Central memory CD8-positive, alpha-beta T cell (primary cell): ENCODE data around the gene AKAP5.

Experiments used
- ATAC-seq: fragments of 150-1000 bp; cut with Tn5 transposase; replicated peaks from 2 replicates; pipeline ENCODE4 v1.10.0; 2022; ENCODE audit warnings: mild to moderate bottlenecking, moderate FRiP score, moderate number of reproducible peaks; ENCODE audit not compliant: poor library complexity, severe bottlenecking; ENCODE audit errors: extremely low read depth
- DNase-seq, 2 donors: peaks; one replicate each; pipeline ENCODE4 v3.0.0; 2021; ENCODE audit warnings: low spot score in 2 of 2
- H3K27ac Mint-ChIP-seq: one replicate; pipeline ENCODE4 v1.8.0; 2022; ENCODE audit warnings: low read depth, mild to moderate bottlenecking, moderate library complexity, mixed read lengths
- H3K27me3 Mint-ChIP-seq: one replicate; pipeline ENCODE4 v1.8.0; 2022; ENCODE audit warnings: mixed read lengths
- H3K36me3 Mint-ChIP-seq: one replicate; pipeline ENCODE4 v1.8.0; 2022; ENCODE audit warnings: mild to moderate bottlenecking, moderate library complexity, mixed read lengths; ENCODE audit not compliant: insufficient read depth
- H3K4me1 Mint-ChIP-seq: one replicate; pipeline ENCODE4 v1.8.0; 2022; ENCODE audit warnings: mixed read lengths
- H3K4me3 Mint-ChIP-seq: one replicate; pipeline ENCODE4 v1.8.0; 2022; ENCODE audit warnings: mild to moderate bottlenecking, moderate library complexity, mixed read lengths
- H3K9me3 Mint-ChIP-seq: one replicate; pipeline ENCODE4 v1.8.0; 2022; ENCODE audit warnings: mixed read lengths

AKAP5 gene

GRCh38 chr14:64496764-64497163 is 31.5 kb downstream of the AKAP5 start:
- Mint-ChIP-seq H3K9me3 (no peaks in the 10 kb centered on the region), H3K4me1 (peaks cover 48% of the 10 kb centered on the region), H3K27ac (no peak overlapping the region), H3K27me3 (no peaks in the 10 kb centered on the region), H3K36me3 (peaks cover 43% of the 10 kb centered on the region), H3K4me3 (no peak overlapping the region)
- DNase-seq (no peak), ATAC-seq (peak; percentile 40)

DNA sequence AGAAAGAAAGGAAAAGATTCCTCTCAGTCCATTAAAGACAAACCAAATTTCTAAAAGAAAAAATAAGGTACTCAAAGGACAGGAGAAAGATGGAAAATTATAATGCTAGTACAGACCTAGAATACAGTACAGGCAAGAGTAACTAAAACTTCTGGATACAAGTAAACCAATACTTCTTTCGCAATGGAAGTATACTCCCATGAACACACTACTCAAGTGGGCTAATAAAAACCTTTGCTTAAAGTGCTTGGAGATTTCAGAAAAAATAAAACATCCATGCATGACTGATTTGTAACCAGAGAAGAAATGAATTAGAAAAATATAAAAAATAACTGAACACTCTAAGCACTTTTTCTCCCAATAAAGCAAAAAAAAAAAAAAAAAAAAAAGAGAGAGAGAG is 34.8 kb downstream of the AKAP5 start:
- Mint-ChIP-seq H3K27ac (peak overlapping the region; percentile 98), H3K36me3 (peaks cover 50% of the 10 kb centered on the region), H3K27me3 (no peaks in the 10 kb centered on the region), H3K4me3 (peak overlapping the region; percentile 59), H3K9me3 (no peaks in the 10 kb centered on the region), H3K4me1 (peaks cover 50% of the 10 kb centered on the region)
- no peak for ATAC-seq
- DNase-seq = no peak

GRCh38 chr14:64501411-64502171 is 36.3 kb downstream of the AKAP5 start:
- no peak for ATAC-seq
- H3K4me1 Mint-ChIP-seq = peaks cover 57% of the 10 kb centered on the region
- no peak for DNase-seq
- no peaks in the 10 kb centered on the region for H3K9me3 Mint-ChIP-seq
- no peaks in the 10 kb centered on the region for H3K27me3 Mint-ChIP-seq
- H3K4me3 Mint-ChIP-seq = peak overlapping the region; percentile 91
- peak overlapping the region; percentile 98 for H3K27ac Mint-ChIP-seq
- peaks cover 52% of the 10 kb centered on the region for H3K36me3 Mint-ChIP-seq

DNA sequence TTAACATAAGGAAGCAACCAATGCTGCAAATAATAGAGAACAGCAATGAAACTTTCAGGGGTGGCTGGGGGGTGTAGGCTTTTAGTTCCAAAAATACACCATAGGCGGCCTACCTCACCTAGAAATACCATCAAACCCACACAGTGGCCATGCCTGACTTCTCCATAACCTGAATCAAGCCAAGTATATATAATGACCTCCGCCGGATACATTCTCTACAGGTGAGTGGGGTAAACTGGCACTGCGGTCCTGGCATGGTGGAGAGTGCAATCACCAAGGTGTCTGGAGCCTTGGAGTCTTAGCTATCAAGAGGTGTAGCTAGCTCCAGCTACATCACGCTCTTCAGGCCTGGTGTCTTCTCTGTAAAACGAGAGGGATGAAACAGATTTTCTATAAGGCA is 37.2 kb downstream of the AKAP5 start:
- H3K4me1 Mint-ChIP-seq = peaks cover 59% of the 10 kb centered on the region
- peaks cover 51% of the 10 kb centered on the region for H3K36me3 Mint-ChIP-seq

DNA sequence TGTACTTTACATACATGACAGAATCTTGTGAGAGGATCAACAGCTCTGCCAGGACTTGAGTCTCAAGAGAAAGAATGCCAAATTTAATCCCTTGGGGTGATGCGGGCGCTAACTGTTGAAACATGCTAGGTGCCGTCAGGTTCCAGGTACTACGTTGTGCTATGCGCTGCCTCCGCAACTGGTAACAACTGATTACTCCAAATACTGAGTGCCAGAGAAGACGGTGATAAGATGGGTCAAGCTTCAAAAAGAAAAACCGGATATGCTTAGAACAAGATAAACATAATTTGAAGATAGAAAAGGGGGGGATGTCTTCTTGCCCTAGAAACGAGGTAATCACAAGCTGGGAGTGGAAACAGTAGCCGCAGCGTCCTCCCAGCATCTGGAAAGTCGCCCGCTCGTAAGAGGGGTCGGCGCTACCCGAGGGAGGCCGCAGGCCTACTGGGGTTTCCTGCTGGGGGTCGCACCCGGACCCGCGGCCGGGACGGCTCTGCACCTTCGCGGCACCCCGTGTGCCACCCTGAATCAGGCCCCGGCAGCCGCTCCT is 37.7 kb downstream of the AKAP5 start:
- Mint-ChIP-seq H3K9me3 (no peaks in the 10 kb centered on the region), H3K4me1 (peaks cover 64% of the 10 kb centered on the region), H3K36me3 (peaks cover 48% of the 10 kb centered on the region), H3K27me3 (no peaks in the 10 kb centered on the region), H3K4me3 (peak overlapping the region; percentile 91), H3K27ac (peak overlapping the region; percentile 98)
- DNase-seq (no peak), ATAC-seq (no peak)

More for the DNA sequence above, 37.2 kb downstream of the AKAP5 start:
- H3K4me3 Mint-ChIP-seq = peak overlapping the region; percentile 91
- ATAC-seq (no peak), DNase-seq (no peak)
- H3K27me3 Mint-ChIP-seq = no peaks in the 10 kb centered on the region
- H3K27ac Mint-ChIP-seq = peak overlapping the region; percentile 98
- H3K9me3 Mint-ChIP-seq = no peaks in the 10 kb centered on the region

DNA sequence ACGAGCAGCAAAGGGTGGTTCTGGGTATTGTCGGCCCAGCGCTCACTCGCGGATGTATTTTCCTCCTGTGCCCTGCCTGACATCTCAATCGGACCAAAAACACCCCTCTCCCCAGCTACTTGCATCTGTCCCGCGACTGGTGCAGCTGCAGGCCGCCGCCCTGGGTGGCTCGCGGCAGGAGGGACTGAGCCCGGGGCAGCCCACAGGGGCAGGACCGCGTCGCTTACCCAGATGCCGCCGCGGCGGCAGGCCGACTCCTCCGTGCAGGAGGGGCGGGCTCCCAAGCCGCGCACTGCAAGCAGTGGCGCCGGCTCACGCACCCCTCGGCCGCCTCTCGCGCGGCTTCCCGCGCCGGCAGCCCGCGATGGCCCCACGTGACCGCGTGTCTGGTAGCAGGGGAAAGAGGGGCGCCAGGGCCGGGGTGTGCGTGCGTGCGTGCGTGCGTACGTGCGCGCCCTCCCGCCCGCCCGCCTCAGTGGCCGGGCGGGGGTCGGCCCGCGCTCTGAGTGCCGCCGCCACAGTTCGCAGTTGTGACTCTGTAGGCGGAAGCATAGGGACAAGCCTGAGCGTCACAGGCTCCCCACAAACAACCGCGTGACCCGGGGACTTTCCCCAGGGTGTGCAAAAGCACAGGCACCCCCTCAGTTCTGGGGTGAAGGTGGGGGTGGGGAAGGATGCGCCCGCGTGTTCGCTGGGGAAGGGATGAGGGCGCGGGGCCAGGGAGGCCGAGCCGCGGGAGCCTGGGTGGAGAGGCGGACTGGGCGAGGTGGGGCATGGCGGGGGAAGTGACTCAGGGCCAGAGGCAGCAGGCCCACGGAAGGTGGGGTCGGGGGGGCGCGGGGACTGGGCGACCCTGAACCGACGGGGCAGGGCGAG is 38.4 kb downstream of the AKAP5 start, which contains the start of gene ZBTB25:
Gene ZBTB25 (minus strand): TSS at position 405 of the 876 bp plus-strand sequence. CDS start 13,305 bp downstream, outside the sequence.
- DNase-seq = peak; percentile 92 to 97
- peak; percentile 76 for ATAC-seq
- Mint-ChIP-seq H3K4me3 (peak within 1 kb of the TSS; percentile 91), H3K9me3 (no peaks in the 10 kb centered on the region), H3K4me1 (peaks cover 71% of the 10 kb centered on the region), H3K27ac (peak within 1 kb of the TSS; percentile 98), H3K36me3 (peaks cover 43% of the 10 kb centered on the region), H3K27me3 (no peaks in the 10 kb centered on the region)

GRCh38 chr14:64504310-64504896 is 39.1 kb downstream of the AKAP5 start, which contains the start of gene ZBTB1:
Gene ZBTB1 (plus strand): TSS chr14:64504770. CDS start chr14:64521505, 16,735 bp downstream.
- ATAC-seq (peak; percentile 55), DNase-seq (peak; percentile 74 to 89)
- Mint-ChIP-seq H3K4me1 (peaks cover 78% of the 10 kb centered on the region), H3K36me3 (peaks cover 38% of the 10 kb centered on the region), H3K9me3 (no peaks in the 10 kb centered on the region), H3K27ac (peak within 1 kb of the TSS; percentile 98), H3K27me3 (no peaks in the 10 kb centered on the region), H3K4me3 (peak within 1 kb of the TSS; percentile 91)

DNA sequence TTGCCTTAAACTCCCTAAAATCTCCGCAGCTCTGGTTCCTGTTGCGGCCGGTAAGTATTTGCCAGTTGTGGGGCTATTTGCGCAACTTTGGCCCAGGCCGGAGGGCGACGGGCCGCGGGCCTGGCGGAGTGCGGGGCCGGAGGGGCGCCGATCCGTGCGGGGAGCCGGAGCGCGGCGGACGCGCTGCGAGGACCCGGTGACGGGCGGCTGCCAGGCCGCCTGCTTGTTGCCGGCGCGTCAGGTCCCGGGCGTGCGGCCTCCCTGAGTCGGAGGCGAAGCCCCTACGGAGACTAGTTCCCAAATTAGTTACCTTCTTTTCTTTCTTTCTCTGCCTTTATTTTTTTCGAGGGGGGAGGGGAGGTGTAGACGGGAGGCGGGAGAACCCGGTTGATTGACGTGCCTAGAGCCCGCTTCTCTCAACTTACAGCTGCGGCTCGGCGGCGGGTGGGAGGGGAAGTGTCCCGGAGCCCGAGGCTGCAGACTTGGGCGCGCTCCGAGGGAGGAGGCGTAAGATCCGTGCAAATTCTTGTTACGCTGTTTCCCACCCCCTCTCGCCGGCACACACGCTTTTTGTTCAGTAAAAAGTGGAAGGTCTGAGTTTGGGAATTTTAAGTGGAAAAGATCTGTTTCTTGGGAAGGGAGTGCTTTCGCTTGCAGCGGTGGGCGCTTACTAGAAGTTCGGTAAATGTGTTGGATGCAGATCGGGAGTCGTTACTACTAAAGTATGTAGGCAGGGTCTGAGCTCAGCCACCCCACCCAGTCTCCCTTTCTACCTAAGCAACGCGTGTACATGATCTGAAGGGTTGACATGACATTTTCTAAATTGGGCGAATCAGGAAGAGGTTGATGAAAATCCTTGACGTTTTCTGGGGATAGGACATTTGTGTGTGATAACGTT is 39.8 kb downstream of the AKAP5 start:
- peaks cover 37% of the 10 kb centered on the region for H3K36me3 Mint-ChIP-seq
- peak; percentile 26 for ATAC-seq

GRCh38 chr14:64506721-64507120 is 41.4 kb downstream of the AKAP5 start:
- Mint-ChIP-seq H3K4me1 (peaks cover 86% of the 10 kb centered on the region), H3K9me3 (no peaks in the 10 kb centered on the region), H3K27ac (peak overlapping the region; percentile 98), H3K4me3 (peak overlapping the region; percentile 91), H3K27me3 (no peaks in the 10 kb centered on the region), H3K36me3 (peaks cover 34% of the 10 kb centered on the region)
- ATAC-seq = no peak
- DNase-seq = no peak

More for the DNA sequence above, 39.8 kb downstream of the AKAP5 start:
- H3K27ac Mint-ChIP-seq = peak overlapping the region; percentile 98
- H3K27me3 Mint-ChIP-seq = no peaks in the 10 kb centered on the region
- H3K4me3 Mint-ChIP-seq = peak overlapping the region; percentile 91
- peaks cover 78% of the 10 kb centered on the region for H3K4me1 Mint-ChIP-seq
- DNase-seq = peak; percentile 60 to 82
- H3K9me3 Mint-ChIP-seq = no peaks in the 10 kb centered on the region

DNA sequence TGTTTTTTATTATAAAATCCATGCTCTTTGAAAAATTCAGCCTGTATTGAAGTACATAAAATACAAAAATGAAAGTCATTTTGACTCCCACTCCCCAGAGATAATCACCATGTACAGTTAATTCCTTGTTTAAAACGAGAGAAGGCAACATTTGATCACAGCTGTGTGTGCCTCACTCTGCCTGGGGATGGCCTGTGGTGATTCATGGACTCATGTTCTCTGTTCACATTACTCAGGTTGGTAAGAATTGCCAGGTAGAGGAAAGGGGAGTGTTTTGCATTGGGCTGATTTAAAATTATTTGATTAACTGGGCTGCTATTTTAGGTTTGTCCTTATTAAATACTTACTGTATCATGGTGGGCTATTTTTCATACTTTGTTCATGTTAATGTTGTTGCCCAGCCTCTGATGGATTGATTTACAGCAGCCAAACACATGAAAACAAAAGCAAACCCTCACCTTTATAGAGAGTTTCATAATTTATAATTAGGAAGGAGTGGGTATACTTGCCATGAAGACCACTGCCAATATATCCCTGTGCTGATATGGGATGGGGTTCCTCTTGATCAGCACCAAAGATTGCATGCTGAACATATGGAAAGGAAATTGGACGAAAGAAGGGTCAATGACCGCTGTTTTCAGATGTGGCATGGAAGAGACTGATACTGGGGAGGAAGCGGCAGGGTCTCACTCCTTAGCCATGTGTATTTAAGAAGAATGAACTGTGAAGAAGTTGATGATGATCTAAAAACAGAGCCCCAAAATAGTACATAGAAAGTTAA is 42.3 kb downstream of the AKAP5 start:
- Mint-ChIP-seq H3K9me3 (no peaks in the 10 kb centered on the region), H3K4me1 (peaks cover 78% of the 10 kb centered on the region), H3K27ac (peak overlapping the region; percentile 60), H3K4me3 (peak overlapping the region; percentile 91), H3K27me3 (no peaks in the 10 kb centered on the region), H3K36me3 (peaks cover 34% of the 10 kb centered on the region)
- ATAC-seq (no peak), DNase-seq (no peak)
